Measurements from ENCODE around the gene GPR152. TPM values are rescaled to one million over a fixed set of nuclear protein-coding genes. Genes with fewer than 3 reads are reported as not detected.

Gene GPR152
- total RNA-seq, 1 experiment from 2014 or later, result not detected

DNA sequence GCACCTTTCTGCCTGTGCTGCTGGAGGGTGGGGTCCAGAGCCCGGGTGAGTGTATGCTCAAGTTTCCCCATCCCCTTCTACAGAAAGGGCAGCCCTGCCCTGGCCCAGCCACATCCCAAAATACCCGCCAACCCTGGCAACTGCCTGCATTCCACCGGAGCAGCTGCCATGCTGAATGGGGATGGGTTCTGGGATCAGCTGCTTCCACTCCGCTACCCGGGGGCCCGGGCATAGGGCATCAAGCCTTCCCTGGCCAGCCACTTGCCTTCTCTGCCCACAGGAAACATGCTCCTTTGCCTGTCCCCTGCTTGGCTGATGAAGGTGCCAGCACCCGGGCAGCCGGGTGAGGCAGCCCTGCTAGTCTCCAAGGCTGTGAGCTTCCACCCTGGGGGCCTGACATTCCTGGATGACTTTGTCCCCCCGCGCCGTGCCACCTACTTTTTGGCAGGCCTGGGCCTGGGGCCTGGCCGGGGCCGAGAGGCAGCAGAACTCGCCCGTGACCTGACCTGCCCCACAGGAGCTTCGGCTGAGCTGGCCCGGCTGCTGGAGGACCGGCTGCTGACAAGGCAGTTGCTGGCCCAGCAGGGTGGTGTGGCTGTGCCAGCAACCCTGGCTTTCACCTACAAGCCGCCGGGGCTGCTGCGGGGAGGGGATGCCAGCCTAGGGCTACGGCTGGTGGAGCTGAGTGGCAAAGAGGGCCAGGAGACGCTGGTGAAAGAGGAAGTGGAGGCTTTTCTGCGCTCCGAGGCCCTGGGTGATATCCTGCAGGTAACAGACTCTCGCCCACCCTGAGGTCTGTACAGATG is 33.9 kb downstream of the GPR152 start:
- Histone ChIP-seq H3K9me3 (ENCODE audit: control insufficient read depth, low read depth, low read length) (no peaks in the 10 kb centered on the region), H2BK120ac (ENCODE audit: low read depth, low read length, poor library complexity, severe bottlenecking) (no peak overlapping the region), H3K4me2 (ENCODE audit: insufficient read depth, insufficient read length, low read length) (no peak overlapping the region), H3K18ac (ENCODE audit: insufficient read length, low read depth, low read length) (no peak overlapping the region), H3K79me2 (ENCODE audit: insufficient read depth, low read length) (no peaks in the 10 kb centered on the region), H4K5ac (ENCODE audit: insufficient read length, low read depth, low read length) (no peak overlapping the region), H3K9ac (ENCODE audit: extremely low read depth, insufficient read length, low read length) (no peak overlapping the region), H4K20me1 (ENCODE audit: control insufficient read depth, insufficient read depth, insufficient read length) (no peaks in the 10 kb centered on the region), H3K27me3 (ENCODE audit: insufficient read depth, low read length) (no peaks in the 10 kb centered on the region), H3K79me1 (ENCODE audit: insufficient read depth, low read depth, low read length, poor library complexity, severe bottlenecking) (no peaks in the 10 kb centered on the region), H3K27ac (ENCODE audit: insufficient read length, low read depth, low read length) (no peak overlapping the region), H3K4me1 (ENCODE audit: insufficient read depth, low read length) (no peaks in the 10 kb centered on the region), H3K14ac (ENCODE audit: insufficient read depth, low read length) (no peak overlapping the region), H3T11ph (ENCODE audit: low read length) (no peak overlapping the region), H2BK12ac (ENCODE audit: insufficient read length, low read depth, low read length) (no peak overlapping the region), H2BK15ac (ENCODE audit: low read depth, low read length) (no peak overlapping the region), H3K56ac (ENCODE audit: insufficient read length, low read depth, low read length) (no peak overlapping the region), H4K91ac (ENCODE audit: insufficient read length, low read depth, low read length) (no peak overlapping the region), H2AFZ (ENCODE audit: low read length) (no peak overlapping the region), H3K23ac (ENCODE audit: insufficient read length, low read depth, low read length) (no peak overlapping the region), H3K23me2 (ENCODE audit: insufficient read length, low read depth, low read length, poor library complexity, severe bottlenecking) (no peaks in the 10 kb centered on the region), H2AK5ac (ENCODE audit: insufficient read length, low read length) (no peak overlapping the region), H3K4ac (ENCODE audit: low read depth, low read length) (no peak overlapping the region), H2BK5ac (ENCODE audit: insufficient read length, low read length) (no peak overlapping the region), H2BK20ac (ENCODE audit: low read depth, low read length, poor library complexity, severe bottlenecking) (no peak overlapping the region), H4K8ac (replicated peaks; ENCODE audit: insufficient read length, low read depth, low read length) (no peak overlapping the region)
- Mint-ChIP-seq H3K4me1 (peaks cover 22 to 26% of the 10 kb centered on the region in 2 experiments), H3K36me3 (ENCODE audit: insufficient read depth in 1 of 3, low read depth in 3 of 3) (peaks cover 0 to 1% (median 0%) of the 10 kb centered on the region in 3 experiments; a peak in 1 of 7 replicates), H3K27ac (no peak overlapping the region), H3K27me3 (ENCODE audit: low read depth) (peaks cover 23% of the 10 kb centered on the region), H3K4me3 (no peak overlapping the region), H3K9me3 (no peaks in the 10 kb centered on the region; a peak in 1 of 5 replicates)
- TF ChIP-seq, protein P1, sequence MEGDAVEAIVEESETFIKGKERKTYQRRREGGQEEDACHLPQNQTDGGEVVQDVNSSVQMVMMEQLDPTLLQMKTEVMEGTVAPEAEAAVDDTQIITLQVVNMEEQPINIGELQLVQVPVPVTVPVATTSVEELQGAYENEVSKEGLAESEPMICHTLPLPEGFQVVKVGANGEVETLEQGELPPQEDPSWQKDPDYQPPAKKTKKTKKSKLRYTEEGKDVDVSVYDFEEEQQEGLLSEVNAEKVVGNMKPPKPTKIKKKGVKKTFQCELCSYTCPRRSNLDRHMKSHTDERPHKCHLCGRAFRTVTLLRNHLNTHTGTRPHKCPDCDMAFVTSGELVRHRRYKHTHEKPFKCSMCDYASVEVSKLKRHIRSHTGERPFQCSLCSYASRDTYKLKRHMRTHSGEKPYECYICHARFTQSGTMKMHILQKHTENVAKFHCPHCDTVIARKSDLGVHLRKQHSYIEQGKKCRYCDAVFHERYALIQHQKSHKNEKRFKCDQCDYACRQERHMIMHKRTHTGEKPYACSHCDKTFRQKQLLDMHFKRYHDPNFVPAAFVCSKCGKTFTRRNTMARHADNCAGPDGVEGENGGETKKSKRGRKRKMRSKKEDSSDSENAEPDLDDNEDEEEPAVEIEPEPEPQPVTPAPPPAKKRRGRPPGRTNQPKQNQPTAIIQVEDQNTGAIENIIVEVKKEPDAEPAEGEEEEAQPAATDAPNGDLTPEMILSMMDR (conservative IDR thresholded peaks at IDR 0.05), result no peak
- WGBS (ENCODE audit: extremely low coverage, insufficient read length, low lambda C conversion rate), result no CpG with 5 or more reads among the region's 26 CpGs
- no peak for DNase-seq
